Cerebellar cortex (tissue), 1 donor: ENCODE measurements around the gene C20orf141.
"Not testable (repeated sequence)": the region's sequence is repeated elsewhere in the genome, so short reads cannot be mapped to it uniquely, and the experiment has no call there.

Source experiments
- DNase-seq: peaks from one replicate; pipeline ENCODE4 v3.0.0-alpha.2; 2015; ENCODE audit warnings: low spot score

The C20orf141 gene

DNA sequence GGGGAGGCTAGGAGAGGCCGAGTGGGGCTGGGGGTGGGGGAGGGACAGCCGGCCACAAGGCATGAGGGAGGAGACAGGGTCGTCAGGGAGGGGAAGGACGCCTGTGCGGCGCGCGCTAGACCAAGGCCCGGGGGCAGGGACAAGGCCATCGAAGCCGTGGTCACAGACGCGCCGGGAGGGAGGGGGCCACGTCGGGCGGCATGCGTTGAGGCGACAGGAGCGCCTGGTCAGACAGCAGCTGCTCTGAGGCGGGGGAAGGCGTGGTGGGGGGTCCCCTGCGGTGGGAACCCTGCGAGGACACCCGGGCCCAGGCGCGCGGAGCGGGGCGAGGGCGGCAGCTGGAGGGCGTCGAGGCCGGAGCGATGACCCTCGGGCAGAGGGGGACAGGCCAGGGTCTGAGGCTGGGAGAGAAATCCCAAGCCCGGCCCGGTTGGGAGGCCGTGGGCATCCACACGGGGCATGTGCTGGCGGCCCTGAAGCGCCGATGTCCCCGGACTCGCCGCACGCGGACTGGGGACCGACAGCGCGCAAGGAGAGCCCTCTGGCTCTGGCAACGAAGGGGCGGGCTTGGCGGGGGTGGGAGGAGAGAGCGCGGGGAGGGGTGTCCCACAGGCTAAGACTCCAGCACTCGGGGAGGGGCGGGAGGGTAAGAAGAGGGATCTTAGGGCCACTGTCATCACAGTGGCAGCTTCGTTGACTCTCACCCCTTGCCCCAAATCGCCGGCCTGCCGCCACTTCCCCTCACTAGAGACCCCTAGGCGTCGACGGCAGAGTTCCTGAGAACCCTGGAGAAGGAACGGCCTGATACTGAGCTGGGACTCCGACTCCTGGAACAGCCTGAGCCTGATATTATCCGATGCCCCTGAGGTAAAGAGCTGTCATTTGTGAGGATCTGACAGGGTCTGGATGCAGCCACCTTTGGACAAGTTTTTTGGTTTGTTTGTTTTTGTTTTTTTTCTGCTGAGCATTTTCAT, 6.4 kb downstream of the C20orf141 start:
- DNase-seq = no peak

GRCh38 chr20:2822073-2822472, 7.3 kb downstream of the C20orf141 start:
- no peak for DNase-seq

DNA sequence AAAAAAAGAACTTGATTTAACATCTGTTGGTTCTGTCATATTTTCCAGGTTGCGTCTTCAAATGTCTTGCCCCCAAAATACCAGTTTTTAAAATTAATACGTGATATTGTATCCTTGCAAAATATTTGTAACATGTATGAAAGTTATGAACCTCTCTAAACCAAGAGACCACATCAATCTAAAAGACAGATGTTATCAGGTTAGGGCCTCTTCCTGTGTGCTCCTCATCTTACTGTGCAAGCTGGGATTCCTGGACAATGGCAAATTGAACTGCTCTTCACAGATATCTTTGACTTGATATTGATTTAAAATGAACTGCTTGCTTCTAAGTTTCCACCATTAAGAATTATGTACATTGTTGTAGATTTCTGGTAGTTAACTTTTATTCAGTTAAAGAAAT, 11.0 kb downstream of the C20orf141 start:
- DNase-seq = no peak

GRCh38 chr20:2826655-2827054, 11.9 kb downstream of the C20orf141 start:
- no peak for DNase-seq

DNA sequence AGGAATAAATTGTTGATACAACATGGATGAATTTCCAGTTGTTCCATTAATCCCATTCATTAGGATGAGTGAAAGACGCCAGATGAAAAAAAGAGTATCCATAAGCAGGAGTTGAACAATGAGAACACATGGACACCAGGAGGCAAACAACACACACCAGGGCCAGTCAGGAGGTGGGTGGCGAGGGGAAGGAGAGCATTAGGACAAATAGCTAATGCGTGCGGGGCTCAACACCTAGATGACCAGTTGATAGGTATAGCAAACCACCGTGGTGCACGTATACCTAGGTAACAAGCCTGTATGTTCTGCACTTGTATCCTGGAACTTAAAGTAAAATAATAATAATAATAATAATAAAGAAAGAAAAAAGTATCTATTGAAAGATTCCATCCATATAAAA, 14.6 kb downstream of the C20orf141 start:
- DNase-seq = no peak

GRCh38 chr20:2831206-2831605, 16.4 kb downstream of the C20orf141 start:
- DNase-seq = not testable (repeated sequence)

- DNase-seq = no peak
Observed at GRCh38 chr20:2833761-2834160, 19.0 kb downstream of the C20orf141 start.

DNA sequence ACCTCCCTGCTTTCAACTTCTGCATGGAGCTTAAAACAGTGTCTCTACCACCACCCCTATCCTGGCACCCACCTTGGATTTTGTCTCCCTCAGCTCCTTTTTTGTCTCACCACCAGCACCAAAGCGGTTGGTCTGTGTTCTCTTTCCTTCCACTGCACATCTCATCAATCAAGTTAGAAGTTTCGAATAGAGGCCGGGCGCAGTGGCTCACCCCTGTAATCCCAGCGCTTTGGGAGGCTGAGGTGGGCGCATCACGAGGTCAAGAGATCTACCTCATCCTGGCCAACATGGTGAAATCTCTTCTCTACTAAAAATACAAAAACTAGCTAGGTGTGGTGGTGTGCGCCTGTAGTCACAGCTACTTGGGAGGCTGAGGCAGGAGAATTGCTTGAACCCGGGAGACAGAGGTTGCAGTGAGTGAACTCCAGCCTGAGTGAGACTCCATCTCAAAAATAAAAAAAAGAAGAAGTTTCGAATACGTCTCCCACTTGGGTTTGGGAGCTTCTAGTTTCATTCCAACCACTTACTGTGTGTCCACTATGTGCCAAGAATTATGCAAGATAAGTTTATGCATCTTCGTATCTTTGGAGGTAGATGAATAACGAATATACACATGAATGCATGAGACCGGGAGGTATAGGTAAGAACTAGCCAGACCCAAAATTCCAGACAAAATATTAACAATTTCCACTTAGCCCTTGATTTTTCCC, 19.8 kb downstream of the C20orf141 start:
- no peak for DNase-seq

DNA sequence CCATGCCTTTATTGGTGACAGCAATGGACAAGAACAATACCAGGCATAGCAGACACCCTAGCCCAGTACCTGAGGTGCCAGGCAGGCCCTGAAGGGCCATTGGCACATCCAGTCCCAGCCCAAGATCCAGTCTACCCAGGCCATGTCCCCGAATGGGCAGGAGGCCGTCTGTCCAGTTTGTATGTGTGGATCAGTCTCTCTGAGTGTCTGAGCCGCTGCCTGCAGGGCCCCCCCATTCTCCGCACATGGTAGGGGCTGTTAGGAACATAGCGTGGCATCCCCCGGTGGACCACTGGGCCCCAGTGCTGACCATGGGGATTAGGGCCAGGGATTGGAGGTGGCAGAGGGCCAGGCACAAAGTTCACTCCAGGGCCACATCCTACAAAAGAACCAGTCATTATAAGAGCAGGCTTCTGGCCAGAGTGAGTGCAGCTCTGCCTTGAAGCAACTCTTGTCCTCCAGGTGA, 20.6 kb downstream of the C20orf141 start:
- no peak for DNase-seq

GRCh38 chr20:2836035-2836434, 21.2 kb downstream of the C20orf141 start:
- no peak for DNase-seq

GRCh38 chr20:2837221-2837960, 22.6 kb downstream of the C20orf141 start:
- no peak for DNase-seq

DNA sequence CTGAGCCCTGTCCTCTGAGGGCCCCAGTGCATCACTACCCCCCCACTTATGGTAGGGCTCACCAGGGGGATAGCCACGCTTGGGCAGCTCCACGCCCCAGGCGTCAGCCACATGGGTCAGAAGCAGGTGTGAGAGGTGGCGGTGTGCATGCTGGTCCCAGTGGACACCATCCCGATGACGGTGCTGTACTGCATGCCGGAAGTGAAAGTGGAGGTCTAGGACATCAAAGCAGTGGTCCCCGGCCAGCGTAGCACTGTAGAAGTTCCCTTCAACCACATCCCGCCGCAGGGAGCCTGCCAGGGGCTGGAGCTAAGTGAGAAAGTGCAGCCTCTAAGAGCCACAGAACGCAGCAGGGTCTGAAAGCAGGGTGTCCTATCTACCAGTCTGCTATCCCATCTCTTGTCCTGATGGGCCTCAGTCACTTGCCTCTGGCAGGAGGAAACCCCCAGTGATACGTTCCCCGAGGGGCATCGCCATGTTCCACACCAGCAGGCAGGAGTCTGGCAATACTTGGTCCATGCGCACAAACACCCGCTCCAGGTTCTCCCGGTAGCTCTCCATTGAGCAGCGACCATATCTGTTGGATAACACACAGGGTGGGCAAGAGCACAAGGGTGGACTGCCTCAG, 23.5 kb downstream of the C20orf141 start:
- DNase-seq = no peak

DNA sequence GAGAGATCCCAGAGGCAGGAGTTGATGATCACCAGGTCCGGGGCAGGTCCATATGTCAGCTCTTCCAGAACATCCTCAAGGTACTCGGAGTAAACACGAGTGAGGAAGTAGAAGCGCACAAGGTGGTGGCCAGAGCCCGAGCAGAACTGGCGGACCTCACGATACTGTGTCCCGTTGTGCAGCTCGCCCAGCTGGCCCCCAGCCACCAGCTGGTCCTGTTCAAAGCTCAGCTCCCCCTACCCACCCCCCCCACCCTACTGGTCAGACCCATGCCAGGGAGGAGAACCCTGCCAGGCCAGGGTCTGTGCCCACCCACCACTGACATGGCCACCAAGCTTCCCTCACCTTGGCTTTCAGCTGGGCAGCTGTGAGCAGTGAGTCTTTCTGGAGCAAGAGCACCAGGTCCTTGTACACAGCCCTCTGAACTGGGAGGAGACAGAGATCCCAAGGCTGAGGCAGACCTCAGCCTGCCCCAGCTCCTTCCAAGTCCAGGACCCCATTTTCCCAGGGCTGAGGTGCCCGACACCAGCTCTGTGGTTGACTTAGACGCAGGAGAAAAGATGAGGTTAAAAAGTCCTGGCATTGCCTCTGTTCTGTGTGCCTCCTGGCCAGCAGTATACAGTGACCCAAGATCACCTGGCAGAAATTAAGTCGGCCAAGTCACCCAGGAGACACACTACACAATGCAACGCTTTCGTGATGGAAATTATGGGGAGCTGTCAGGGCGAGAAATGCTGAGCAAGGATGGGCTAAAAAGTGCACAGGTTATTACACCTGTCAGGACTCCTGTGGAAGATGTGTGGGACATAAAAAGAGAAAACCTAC, 24.3 kb downstream of the C20orf141 start:
- DNase-seq = no peak

DNA sequence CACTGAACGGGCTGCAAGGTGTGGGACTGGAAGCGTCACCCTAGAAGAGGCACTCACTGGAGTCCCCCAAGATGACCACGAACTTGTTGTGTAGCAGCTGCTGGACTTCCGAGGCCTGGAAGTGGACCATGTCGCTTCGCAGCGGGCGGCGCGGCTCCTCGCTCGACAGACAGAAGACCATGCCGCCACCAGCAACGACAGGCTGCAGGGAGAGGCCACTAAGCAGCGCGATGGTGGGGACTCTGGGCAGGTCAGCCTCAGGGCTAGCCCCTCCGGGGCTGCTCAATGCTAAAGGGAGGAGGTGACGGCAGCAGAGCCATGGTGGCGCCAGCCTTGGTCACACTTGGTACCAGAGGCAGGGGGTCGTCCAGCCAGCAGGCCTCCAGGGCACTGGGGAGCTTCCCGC, 24.9 kb downstream of the C20orf141 start:
- no peak for DNase-seq

DNA sequence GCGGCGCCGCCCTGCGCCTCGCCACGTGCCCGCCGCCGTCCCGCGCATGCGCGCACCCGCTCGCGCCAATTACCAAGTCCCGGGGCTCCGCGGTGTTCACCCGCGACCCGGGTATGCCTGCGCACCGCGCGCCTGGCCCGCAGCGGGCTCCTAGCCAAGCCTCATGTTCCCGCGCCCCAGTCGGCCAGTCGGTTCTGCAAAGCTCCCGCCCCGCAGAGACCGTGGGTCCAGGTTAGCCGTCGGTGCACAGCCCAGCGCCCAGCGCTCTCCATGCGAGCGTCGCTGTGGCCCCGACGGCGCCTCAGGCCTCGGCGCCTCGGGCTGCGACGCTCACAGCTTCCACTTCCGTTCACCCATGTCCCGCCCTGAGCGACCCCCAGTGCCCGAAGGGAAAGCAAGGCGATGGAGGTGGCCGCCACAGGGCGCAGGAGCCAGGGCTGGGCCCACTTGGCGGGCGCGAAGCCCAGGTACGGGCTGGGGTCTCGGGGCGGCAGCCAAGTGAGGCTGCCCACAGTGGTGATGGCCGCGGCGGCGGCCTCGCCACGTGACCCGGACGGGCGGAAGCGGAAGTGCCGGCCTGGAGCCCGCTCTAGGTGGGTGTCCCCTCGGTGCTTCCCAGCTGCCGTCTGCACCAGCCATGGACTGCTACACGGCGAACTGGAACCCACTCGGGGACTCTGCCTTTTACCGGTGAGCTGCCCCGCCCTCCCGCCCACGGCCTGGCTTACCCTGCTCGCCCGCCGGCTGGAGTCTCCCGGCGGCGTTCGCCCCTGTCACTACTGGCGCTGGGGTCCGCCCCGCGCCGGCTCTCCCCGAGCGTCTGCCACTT, 25.6 kb downstream of the C20orf141 start, which contains the start of the genes PCED1A and VPS16:
PCED1A (minus strand) TSS at position 518 of the 829 bp plus-strand sequence. CDS start 743 bp downstream, outside the sequence.
VPS16 (plus strand) TSS at position 608 of the 829 bp plus-strand sequence; CDS start at position 638, 30 bp downstream.
- DNase-seq = peak; percentile 84

DNA sequence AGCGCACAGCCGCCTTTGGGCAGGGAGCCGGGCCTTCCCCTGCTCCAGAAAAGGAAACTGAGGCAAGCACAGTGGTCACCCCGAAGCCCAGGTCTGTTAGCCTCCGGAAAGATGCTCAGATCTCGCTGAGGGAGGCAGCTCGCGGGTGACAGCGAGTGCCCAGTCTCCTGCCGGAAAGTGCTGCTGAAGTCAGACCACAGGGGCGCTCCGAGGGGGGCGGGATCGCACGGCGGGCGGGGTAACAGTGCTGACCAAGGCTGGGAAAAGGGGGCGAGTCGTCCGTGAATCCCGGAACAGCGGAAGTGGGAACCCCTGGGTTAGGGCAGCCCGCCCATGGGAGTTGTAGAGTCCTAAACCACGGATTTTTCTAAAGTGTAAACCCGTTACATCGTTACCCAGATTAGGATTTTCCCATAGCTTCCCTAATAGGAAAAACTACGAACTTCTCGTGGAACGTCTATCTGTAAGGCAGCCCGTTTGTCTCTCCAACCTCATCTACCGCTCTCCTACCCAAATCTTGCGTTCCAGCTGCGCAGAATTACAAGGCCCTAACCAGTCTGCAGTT, 26.3 kb downstream of the C20orf141 start:
- DNase-seq = peak; percentile 39

- no peak for DNase-seq
Observed at GRCh38 chr20:2845607-2846006, 30.8 kb downstream of the C20orf141 start.

- no peak for DNase-seq
Observed at GRCh38 chr20:2846698-2847097, 31.9 kb downstream of the C20orf141 start.

- no peak for DNase-seq
Observed at GRCh38 chr20:2847802-2848201, 33.0 kb downstream of the C20orf141 start.
